SK-N-SH (cell line): Measurements from ENCODE around the gene YEATS4. TPM values are rescaled to one million over a fixed set of nuclear protein-coding genes. Genes with fewer than 3 reads are reported as not detected.

Experiments used
- CTCF ChIA-PET: fragments of 300-600, 350-600 bp; formaldehyde crosslinking; extraction: SDS; loops from one replicate; lab custom pipeline; 2021; lab: Yijun Ruan, JAX
- POLR2A ChIA-PET: fragments of 350-600 bp; sonication (Branson Sonifier 250); formaldehyde crosslinking; extraction: SDS; loops from one replicate; lab custom pipeline; 2020; ENCODE audit warnings: antibody characterized with exemption, inconsistent platforms; lab: Yijun Ruan, JAX
- DNase-seq: peaks from one replicate; pipeline ENCODE4 v3.0.0; 2012
- H2AFZ ChIP-seq: fragments of 200-600 bp; sonication (generic); 2 replicates; pipeline ENCODE4 v1.8.1; 2016; ENCODE audit warnings: antibody characterized with exemption, mild to moderate bottlenecking, low read depth
- H3F3A ChIP-seq: fragments of 200-600 bp; sonication (generic); replicated peaks from 2 replicates; pipeline ENCODE3; 2016; ENCODE audit warnings: antibody characterized with exemption, mild to moderate bottlenecking; ENCODE audit not compliant: insufficient read depth
- H3K27ac ChIP-seq, 2 experiments: fragments of 200-500 bp in 1 of 2; fragments of 200-600 bp in 1 of 2; sonication (Bioruptor generic) in 1 of 2; sonication (generic), shearing (Covaris generic) in 1 of 2; 2 replicates each; pipeline versions ENCODE4 v1.5.1 to v1.6.1; 2014 to 2016; ENCODE audit warnings: low read depth in 2 of 2, inconsistent platforms in 1 of 2, low read length in 1 of 2, mild to moderate bottlenecking in 1 of 2, mixed read lengths in 1 of 2
- H3K27me3 ChIP-seq: fragments of 200-600 bp; sonication (generic), shearing (Covaris generic); 2 replicates; pipeline ENCODE4 v1.6.1; 2016; ENCODE audit warnings: mixed run types; ENCODE audit not compliant: insufficient read depth
- H3K36me3 ChIP-seq, 2 experiments: fragments of 200-500 bp in 1 of 2; fragments of 200-600 bp in 1 of 2; sonication (Bioruptor generic) in 1 of 2; sonication (generic) in 1 of 2; replicated peaks in 1 of 2; 2 replicates each; pipeline versions ENCODE3 to v1.5.1; 2014 to 2016; ENCODE audit warnings: low read length in 1 of 2, mild to moderate bottlenecking in 1 of 2; ENCODE audit not compliant: insufficient read depth in 2 of 2, control insufficient read depth in 1 of 2
- H3K4me1 ChIP-seq, 2 experiments: fragments of 200-500 bp in 1 of 2; fragments of 200-600 bp in 1 of 2; sonication (Bioruptor generic) in 1 of 2; sonication (generic), shearing (Covaris generic) in 1 of 2; 2 replicates each; pipeline versions ENCODE4 v1.5.1 to v1.6.1; 2014 to 2016; ENCODE audit warnings: low read depth in 1 of 2, low read length in 1 of 2, mixed run types in 1 of 2; ENCODE audit not compliant: insufficient read depth in 2 of 2, control insufficient read depth in 1 of 2
- H3K4me2 ChIP-seq: fragments of 200-600 bp; sonication (generic), shearing (Covaris generic); 2 replicates; pipeline ENCODE4 v1.6.1; 2017; ENCODE audit warnings: mixed run types
- H3K4me3 ChIP-seq, 2 experiments: fragments of 200-500 bp in 1 of 2; fragments of 200-600 bp in 1 of 2; sonication (Bioruptor generic) in 1 of 2; sonication (generic), shearing (Covaris generic) in 1 of 2; 2 replicates each; pipeline versions ENCODE4 v1.5.1 to v1.8.1; 2014 to 2016; ENCODE audit warnings: low read depth in 2 of 2, inconsistent platforms in 1 of 2, low read length in 1 of 2, mild to moderate bottlenecking in 1 of 2, mixed read lengths in 1 of 2, moderate library complexity in 1 of 2
- H3K79me2 ChIP-seq: fragments of 200-600 bp; sonication (generic); 2 replicates; pipeline ENCODE4 v1.8.1; 2017; ENCODE audit warnings: mild to moderate bottlenecking; ENCODE audit not compliant: insufficient read depth
- H3K9ac ChIP-seq: fragments of 200-600 bp; sonication (generic); 2 replicates; pipeline ENCODE4 v1.6.1; 2017; ENCODE audit warnings: mixed run types
- H3K9me2 ChIP-seq: fragments of 200-600 bp; sonication (generic); 2 replicates; pipeline ENCODE4 v1.6.1; 2017; ENCODE audit warnings: mixed run types
- H3K9me3 ChIP-seq: fragments of 200-600 bp; sonication (generic); 2 replicates; pipeline ENCODE4 v1.6.1; 2017; ENCODE audit warnings: mixed run types, mild to moderate bottlenecking, moderate library complexity
- H4K20me1 ChIP-seq: fragments of 200-600 bp; sonication (generic); 2 replicates; pipeline ENCODE4 v1.6.1; 2017; ENCODE audit warnings: mild to moderate bottlenecking, mixed run types; ENCODE audit not compliant: insufficient read depth
- ELF1 ChIP-seq: IDR thresholded peaks from 2 replicates; pipeline ENCODE4 v1.4.0; 2012
- EP300 ChIP-seq, 2 experiments: IDR thresholded peaks; 2 replicates each; pipeline versions ENCODE4 v1.4.0 to v1.6.1; 2012; ENCODE audit warnings: borderline replicate concordance in 1 of 2, low read depth in 1 of 2, low read length in 1 of 2
- EZH2phosphoT487 ChIP-seq: fragments of 200-600 bp; sonication (generic); IDR thresholded peaks from 2 replicates; pipeline ENCODE4 v1.6.1; 2017; ENCODE audit warnings: low read depth, mixed run types, mild to moderate bottlenecking, antibody characterized with exemption, moderate library complexity, borderline replicate concordance
- GABPA ChIP-seq: IDR thresholded peaks from 2 replicates; pipeline ENCODE4 v1.4.0; 2012; ENCODE audit warnings: low read depth, mild to moderate bottlenecking
- GATA2 ChIP-seq: sonication (generic); formaldehyde crosslinking; IDR thresholded peaks from 2 replicates; pipeline ENCODE4 v1.5.0; 2020; ENCODE audit warnings: mild to moderate bottlenecking, missing genetic modification reagents
- MEF2A ChIP-seq: IDR thresholded peaks from 2 replicates; pipeline ENCODE4 v1.4.0; 2012; ENCODE audit warnings: low read depth, borderline replicate concordance
- RCOR1 ChIP-seq: fragments of 150-350 bp; IDR thresholded peaks from 2 replicates; pipeline ENCODE4 v1.6.1; 2017; ENCODE audit warnings: antibody characterized with exemption, low read length
- RXRA ChIP-seq: IDR thresholded peaks from 2 replicates; pipeline ENCODE4 v1.4.0; 2012; ENCODE audit warnings: low read depth, mild to moderate bottlenecking, borderline replicate concordance
- TAF1 ChIP-seq: IDR thresholded peaks from 2 replicates; pipeline ENCODE4 v1.6.1; 2012; ENCODE audit warnings: low read depth, mild to moderate bottlenecking, low read length, moderate library complexity, borderline replicate concordance
- USF2 ChIP-seq: fragments of 150-350 bp; IDR thresholded peaks from 2 replicates; pipeline ENCODE4 v1.6.1; 2017; ENCODE audit warnings: antibody characterized with exemption, low read length, low read depth, borderline replicate concordance
- ZBTB33 ChIP-seq: IDR thresholded peaks from 2 replicates; pipeline ENCODE4 v1.4.0; 2012; ENCODE audit warnings: low read depth, borderline replicate concordance
- WGBS: methylation state at CpG from one replicate; pipeline ENCODE4 v1.1.6; 2017; ENCODE audit warnings: low lambda C conversion rate; 5-methylcytosine and 5-hydroxymethylcytosine counted together
- polyA plus RNA-seq, 3 experiments: library from polyadenylated mRNA; depleted of rRNA; stranded (reverse); fragments of >200 nt; gene quantifications; 2 replicates each; pipeline ENCODE4 v1.2.3, GENCODE V29; 2012
- TF ChIP-seq, protein P1 (sequence below): IDR thresholded peaks from 2 replicates; pipeline ENCODE4; 2012
- TF ChIP-seq, protein P2 (sequence below): IDR thresholded peaks from 2 replicates; pipeline ENCODE4 v1.4.0; 2012; ENCODE audit warnings: low read depth

The YEATS4 gene
- polyA plus RNA-seq, 1 of the 3 experiments (the other 2 are of a cell fraction), result 11.4 TPM

DNA sequence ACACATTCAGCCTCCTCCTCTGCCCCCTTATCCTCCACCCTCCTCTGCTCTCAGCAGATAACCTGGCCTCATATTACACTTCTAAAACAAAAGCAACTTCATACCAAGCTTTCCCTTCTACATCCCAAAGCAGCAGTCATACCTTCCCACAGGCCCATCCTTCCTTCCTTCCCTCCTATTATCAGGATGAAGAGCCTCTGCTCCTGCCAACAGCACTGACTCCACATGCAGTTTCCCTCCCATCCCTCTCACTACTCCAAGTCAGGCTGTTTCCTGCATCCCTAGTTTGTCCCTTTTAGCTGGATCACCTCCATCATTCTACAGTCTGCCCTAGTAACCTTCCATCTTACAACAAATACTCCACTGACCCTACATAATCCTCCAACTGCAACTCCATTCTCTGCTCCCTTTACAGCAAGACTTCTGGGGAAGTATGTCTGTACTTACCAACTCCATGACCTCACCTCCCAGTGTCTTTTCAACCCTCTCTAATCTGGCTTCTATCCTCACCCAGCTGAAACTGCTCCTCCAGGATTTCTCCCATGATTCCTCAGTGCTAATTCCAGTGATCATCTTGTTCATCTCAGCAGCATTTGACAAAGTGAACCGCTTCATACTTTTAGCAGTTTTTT, 4.9 kb upstream of the YEATS4 start:
- H3K4me3 ChIP-seq, result no peak overlapping the region
- WGBS, result 84% methylated on average over 1 of the region's 1 CpG
- H4K20me1 ChIP-seq, result no peaks in the 10 kb centered on the region
- no peak overlapping the region for H3K4me2 ChIP-seq
- ChIA-PET CTCF (interaction anchor here (1.5 kb wide), 1 partner anchor 285 kb away, joined by 5 read pairs; no protein-coding TSS in a partner anchor), POLR2A (no interaction called here)
- no peaks in the 10 kb centered on the region; the same call in 1 of the 2 replicates for H3K27me3 ChIP-seq
- H3K9me3 ChIP-seq, result no peaks in the 10 kb centered on the region
- H3K27ac ChIP-seq, result no peak overlapping the region
- no peak overlapping the region for H2AFZ ChIP-seq
- no peak overlapping the region for H3K9ac ChIP-seq
- TF ChIP-seq, protein P1, sequence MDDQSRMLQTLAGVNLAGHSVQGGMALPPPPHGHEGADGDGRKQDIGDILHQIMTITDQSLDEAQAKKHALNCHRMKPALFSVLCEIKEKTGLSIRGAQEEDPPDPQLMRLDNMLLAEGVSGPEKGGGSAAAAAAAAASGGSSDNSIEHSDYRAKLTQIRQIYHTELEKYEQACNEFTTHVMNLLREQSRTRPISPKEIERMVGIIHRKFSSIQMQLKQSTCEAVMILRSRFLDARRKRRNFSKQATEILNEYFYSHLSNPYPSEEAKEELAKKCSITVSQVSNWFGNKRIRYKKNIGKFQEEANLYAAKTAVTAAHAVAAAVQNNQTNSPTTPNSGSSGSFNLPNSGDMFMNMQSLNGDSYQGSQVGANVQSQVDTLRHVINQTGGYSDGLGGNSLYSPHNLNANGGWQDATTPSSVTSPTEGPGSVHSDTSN, result no peak
- TF ChIP-seq ELF1, result no peak
- no peak for TF ChIP-seq GATA2
- no peak for TF ChIP-seq EZH2phosphoT487
- no peak for TF ChIP-seq RXRA
- no peak for TF ChIP-seq RCOR1
- TF ChIP-seq ZBTB33, result no peak
- no peak for TF ChIP-seq GABPA
- TF ChIP-seq, protein P2, sequence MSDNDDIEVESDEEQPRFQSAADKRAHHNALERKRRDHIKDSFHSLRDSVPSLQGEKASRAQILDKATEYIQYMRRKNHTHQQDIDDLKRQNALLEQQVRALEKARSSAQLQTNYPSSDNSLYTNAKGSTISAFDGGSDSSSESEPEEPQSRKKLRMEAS, result no peak
- no peak for TF ChIP-seq USF2
- no peak for TF ChIP-seq MEF2A
- no peak for TF ChIP-seq TAF1
- TF ChIP-seq EP300 (IDR thresholded peaks at IDR 0.05; ENCODE audit: borderline replicate concordance in 1 of 2, low read depth in 1 of 2, low read length in 1 of 2), result no peak
- peaks cover 0 to 3% of the 10 kb centered on the region in 2 experiments; a peak in 2 of 4 replicates for H3K4me1 ChIP-seq
- no peak for DNase-seq
- no peaks in the 10 kb centered on the region for H3K36me3 ChIP-seq
- H3K79me2 ChIP-seq, result no peaks in the 10 kb centered on the region
- peaks cover 13% of the 10 kb centered on the region for H3F3A ChIP-seq
- H3K9me2 ChIP-seq, result no peaks in the 10 kb centered on the region
